OCI-M2 (cell line): ENCODE results near the gene HLA-B.
"Not testable (repeated sequence)": the region's sequence is repeated elsewhere in the genome, so short reads cannot be mapped to it uniquely, and the experiment has no call there.

ENCODE experiments used
- DNase-seq: peaks from one replicate; lab custom pipeline; 2025; ENCODE audit not compliant: unreplicated experiment; lab: John Stamatoyannopoulos, UW

The HLA-B gene

DNA sequence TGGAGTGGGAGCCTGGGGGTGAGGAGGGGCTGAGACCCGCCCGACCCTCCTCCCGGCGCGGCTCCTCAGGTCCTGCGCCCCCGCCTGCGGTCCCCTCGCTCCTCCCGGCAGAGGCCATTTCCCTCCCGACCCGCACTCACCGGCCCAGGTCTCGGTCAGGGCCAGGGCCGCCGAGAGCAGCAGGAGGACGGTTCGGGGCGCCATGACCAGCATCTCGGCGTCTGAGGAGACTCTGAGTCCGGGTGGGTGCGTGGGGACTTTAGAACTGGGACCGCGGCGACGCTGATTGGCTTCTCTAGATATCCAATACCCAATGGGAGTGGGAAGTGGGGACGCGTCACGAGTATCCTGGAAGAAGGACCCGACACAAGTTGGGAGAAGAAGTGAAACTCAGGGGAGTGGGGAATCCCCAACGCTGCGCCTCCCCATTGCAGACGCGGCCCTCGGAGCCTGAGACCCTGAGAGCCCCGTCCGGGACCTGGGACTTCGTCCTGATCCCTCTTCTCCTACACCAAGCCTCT, at the start of gene HLA-B:
Gene HLA-B, minus strand, starts transcription at position 234 of the 521 bp plus-strand sequence. Its CDS starts 21 bp downstream, at position 213.
- peak; percentile 15 for DNase-seq

- DNase-seq: no peak
Observed at GRCh38 chr6:31405996-31406395, 49.0 kb upstream of the HLA-B start.

GRCh38 chr6:31404061-31404364, 47.0 kb upstream of the HLA-B start:
- not testable (repeated sequence) for DNase-seq

DNA sequence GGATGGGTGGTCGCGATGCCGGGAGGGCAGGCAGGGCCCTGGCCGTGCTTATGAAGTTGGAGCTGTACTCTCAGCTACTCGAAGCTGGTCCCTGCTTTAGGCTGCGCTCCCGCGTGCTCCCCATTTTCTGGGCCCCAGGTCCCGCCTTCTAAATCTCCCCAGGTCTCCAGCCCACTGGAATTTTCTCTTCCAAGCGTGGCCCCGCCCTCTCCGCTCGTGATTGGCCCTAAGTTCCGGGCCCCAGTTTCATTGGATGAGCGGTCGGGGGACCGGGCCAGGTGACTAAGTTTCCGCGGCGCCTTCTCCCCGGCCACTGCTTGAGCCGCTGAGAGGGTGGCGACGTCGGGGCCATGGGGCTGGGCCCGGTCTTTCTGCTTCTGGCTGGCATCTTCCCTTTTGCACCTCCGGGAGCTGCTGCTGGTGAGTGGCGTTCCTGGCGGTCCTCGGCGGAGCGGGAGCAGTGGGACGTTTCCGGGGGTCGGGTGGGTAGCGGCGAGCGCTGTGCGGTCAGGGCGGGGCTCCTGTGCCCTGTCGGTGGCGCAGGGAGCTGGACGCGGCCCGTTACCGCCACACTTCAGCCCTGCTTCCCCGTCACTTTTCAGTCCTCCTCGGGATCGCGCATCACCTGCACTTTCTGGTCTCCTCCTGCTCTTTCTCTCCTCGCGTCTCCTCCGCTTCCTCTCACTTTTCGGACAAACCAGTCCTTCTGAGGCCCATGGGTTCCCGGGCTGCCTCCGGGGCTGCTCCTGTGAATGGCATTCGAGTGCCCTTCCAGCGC, 46.5 kb upstream of the HLA-B start, which contains the start of gene MICA:
Gene MICA, plus strand, starts transcription at position 313 of the 778 bp plus-strand sequence. Its CDS starts 38 bp downstream, at position 351.
- peak; percentile 74 for DNase-seq

DNA sequence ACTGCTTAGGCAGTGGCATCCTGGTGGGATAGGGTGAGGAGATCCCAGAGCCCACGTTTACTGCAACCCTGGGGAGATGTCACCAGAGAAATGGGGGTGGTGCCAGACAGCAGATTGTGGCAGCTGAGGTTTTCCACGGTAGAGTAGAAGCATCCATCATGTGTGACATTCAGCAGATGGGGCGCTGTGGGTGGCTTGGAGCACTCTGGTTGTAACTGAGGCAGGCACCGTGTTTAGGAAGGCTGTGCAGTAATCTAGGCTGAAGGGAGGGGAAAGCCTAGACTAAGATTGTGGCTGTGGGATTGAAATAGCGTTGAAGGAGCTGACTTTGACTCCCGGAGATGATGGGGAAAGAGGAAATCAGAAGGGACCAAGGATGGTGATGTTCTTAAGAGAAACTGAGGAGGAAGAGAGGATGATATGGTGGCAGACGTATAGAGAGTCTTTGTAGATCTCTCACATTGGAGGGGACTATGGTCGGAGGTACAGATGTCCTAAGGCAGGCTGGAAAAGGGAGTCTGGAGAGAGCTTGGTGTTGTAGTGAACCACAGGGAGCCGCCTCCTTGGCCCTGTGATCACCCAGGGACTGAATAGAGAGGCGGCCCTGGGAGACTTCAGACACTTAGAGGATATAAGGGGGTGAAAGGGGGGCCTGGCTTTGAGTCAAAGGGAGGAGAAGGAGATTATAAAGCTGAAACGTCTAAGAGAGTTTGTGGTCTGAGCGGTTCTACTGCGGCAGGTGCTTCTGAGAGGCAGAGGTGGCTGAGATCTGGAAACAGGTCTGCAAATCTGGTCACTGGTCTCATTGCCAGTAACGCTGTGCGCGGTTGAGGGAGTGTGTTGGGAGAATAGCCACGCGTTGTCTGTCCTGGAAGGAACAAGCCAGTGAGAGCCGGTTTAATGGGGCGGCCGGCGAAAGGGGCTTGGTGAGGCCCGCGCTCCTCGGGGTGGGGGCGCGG, 45.6 kb upstream of the HLA-B start:
- DNase-seq: no peak

DNA sequence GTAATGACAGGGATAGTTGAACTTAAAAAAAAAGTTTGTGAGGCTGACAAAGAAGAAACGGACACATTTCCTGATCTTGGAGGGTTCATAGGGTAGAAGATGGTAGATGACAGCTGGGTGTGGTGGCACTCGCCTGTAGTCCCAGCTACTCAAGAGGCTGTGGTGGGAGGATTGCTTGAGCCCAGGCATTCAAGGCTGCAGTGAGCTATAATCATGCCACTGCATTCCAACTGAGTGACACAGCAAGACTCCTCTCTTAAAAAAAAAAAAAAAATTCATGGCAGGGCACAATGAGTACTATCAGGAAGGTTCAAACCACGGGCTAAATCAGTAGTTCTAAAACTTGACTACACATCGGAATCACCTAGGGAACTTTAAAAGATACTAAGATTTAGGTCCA, 44.4 kb upstream of the HLA-B start:
- no peak for DNase-seq

GRCh38 chr6:31400467-31401289, 43.7 kb upstream of the HLA-B start:
- peak; percentile 41 for DNase-seq

- DNase-seq: peak; percentile 67
Observed at GRCh38 chr6:31399589-31400466, 42.8 kb upstream of the HLA-B start.

DNA sequence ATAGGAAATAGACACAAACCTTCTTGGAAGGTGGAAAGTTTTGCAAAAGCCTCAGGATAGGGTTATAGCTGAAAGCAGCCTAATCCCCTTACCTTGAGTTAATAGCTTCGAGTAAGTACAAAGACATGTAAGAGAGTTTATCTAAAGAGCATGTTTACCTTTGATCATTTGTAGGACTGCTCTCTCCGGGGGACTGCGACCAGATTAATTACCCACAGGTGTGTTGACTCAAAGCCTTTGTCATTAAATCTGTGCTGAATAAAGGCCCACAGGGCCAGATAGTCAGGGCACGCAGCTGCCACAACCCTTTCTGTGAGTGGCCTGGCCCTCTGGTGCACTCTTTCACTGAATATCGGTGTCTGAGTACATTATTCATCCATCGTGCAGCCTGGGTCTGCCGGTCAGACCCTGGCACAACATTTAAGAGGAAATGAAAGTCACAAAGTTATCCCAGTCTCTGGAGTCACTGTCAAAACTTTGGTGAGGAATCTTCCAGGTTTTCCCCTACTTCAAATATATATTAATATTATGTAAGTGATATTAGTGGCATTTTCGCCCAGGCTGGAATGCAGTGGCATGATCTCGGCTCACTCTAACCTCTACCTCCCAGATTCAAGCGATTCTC, 41.0 kb upstream of the HLA-B start:
- no peak for DNase-seq

DNA sequence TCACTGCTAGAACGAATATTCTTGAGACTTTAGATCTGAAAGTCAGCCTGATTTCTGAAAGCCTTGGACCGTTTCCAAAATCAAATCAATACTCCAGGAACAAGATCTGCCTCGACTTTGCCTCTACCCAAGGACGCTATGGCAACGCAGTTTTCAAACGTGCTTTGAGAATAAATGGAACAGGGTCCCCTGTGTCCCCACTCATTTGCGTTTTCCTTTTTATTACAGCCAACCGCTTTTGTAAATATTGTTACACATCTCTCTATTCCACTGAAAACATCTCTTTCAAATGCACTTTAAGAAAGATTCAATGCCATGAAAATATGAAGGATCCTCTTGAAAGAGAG, 40.1 kb upstream of the HLA-B start:
- not testable (repeated sequence) for DNase-seq

DNA sequence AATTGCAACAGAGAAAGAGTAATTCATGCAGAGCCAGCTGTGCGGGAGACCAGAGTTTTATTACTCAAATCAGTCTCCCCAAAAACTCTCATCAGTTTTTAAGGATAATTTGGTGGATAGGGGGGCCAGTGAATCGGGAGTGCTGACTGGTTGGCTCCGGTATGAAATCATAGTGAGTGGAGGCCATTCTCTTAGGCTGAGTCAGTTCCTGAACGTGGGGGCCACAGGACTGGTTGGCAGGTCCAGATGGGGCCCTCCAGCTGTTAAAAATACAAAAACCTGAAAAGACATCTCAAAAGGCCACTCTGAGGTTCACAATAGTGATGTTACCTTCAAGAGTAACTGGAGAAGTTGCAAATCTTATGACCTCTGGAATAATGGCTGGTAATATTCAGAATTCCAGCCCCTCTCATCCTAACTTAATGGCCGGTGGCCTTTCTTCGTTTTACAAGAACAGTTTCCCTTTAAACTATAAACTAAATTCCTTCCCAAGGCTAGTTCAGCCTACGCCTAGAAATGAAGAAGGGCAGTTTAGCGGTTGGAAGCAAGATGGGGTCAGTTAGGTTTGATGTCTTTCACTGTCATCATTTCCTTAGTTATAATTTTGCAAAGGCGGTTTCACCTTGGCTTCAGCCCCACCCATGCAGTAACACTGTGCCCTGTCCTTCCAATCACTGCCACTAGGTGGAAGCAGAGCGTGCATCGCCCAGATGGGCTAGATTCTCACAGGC, 39.6 kb upstream of the HLA-B start:
- peak; percentile 56 for DNase-seq

DNA sequence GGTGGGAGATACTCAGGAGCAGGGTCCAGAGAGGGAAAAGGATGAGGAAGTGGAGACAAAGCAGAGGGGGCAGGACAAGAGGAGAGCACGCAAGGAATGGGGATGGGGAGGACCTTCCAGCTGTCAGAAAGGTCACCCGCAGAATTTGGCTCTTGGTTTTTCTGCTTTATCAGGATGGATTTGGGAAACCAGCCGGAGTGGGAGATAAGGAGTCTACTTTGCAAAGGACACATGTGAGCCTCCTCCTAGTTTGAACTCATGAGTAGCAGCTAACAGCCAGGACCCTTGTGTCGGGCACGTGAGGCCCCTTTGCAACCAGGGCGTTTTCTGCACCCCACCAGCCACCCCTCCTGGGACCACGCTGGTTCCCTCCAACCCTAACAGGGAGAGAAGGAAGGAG, 38.9 kb upstream of the HLA-B start:
- no peak for DNase-seq

DNA sequence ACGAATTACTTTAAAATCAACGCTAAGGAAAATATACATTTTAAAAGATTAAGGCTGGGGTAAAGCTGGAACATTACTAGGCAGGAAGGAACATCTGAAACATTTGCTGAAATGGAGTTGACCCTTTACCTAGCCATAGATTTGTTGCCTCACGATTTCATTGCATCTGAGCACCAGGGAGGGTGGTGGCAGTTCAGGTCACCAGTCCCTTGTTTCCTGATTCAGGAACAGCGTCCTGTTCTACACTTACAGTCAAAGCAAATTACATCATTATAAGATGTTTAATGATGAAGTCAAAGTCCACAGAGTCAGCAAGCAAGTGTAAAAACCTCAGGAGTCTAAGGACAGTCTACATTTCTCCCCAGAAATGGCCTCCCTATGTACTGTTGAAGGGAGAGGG, 37.4 kb upstream of the HLA-B start:
- no peak for DNase-seq

DNA sequence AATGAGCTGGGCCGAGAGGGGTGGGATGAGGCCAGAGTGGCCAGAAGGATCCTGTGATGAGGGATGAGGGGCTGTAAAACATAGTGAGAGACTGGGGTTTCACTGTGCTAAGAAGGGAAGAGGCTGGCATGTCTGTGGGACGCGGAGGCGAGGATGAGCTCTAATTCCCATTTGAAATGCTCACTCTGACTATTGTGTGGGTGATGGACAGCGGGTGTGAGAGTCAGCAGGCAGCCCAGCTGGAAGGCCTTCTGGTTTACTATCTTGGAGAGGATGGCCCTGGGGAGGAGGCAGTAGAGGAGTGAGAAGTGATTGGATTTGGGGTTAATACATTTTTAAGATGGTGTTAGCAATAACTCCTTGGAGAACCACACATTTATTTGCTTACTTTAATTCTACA, 37.0 kb upstream of the HLA-B start:
- no peak for DNase-seq

- DNase-seq: not testable (repeated sequence)
Observed at GRCh38 chr6:31389802-31390132, 32.8 kb upstream of the HLA-B start.

- not testable (repeated sequence) for DNase-seq
Observed at GRCh38 chr6:31388916-31389801, 32.2 kb upstream of the HLA-B start.

DNA sequence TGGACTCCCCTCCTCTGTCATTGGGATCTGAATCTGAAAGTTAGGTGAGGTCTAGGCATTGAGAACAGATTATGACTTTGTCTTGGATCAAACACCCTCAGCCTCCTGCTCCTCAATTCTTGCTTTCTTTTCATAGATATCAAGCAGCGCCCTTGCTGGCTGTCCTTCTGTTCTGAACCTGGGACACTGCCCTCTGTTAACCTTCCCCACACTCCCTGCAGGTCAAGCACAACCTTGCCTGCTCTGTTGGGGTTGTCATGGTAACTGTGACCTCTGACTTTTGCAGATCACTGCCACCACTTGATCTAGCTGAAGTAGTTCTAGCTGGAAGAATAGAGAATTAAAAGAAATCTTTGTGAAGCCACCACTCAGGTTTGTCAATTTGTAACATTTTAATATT, 30.0 kb upstream of the HLA-B start:
- no peak for DNase-seq

DNA sequence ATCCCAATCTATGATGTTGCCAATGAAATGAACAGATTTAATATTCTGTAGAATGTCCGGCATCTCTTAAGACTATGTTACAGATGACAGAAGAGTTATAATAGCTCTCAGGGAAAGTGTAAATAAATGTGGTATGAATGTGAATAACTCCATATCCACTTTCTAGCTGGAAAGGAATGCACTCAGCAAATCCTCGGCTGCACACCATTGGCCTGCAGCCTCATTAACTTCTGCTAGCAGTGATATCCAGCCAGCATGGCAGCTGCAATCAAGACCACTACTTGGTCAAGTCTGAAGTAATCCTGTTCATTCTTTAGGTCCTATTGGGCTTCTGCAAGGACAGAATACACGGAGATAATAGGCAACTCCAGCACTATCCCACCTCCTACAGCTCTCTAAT, 29.1 kb upstream of the HLA-B start:
- DNase-seq: no peak
